ENCODE results near the gene B4GALT6. TPM values are rescaled to one million over a fixed set of nuclear protein-coding genes. Genes with fewer than 3 reads are reported as not detected.

Gene B4GALT6
- total RNA-seq, 1 donor, result 2.2 TPM

DNA sequence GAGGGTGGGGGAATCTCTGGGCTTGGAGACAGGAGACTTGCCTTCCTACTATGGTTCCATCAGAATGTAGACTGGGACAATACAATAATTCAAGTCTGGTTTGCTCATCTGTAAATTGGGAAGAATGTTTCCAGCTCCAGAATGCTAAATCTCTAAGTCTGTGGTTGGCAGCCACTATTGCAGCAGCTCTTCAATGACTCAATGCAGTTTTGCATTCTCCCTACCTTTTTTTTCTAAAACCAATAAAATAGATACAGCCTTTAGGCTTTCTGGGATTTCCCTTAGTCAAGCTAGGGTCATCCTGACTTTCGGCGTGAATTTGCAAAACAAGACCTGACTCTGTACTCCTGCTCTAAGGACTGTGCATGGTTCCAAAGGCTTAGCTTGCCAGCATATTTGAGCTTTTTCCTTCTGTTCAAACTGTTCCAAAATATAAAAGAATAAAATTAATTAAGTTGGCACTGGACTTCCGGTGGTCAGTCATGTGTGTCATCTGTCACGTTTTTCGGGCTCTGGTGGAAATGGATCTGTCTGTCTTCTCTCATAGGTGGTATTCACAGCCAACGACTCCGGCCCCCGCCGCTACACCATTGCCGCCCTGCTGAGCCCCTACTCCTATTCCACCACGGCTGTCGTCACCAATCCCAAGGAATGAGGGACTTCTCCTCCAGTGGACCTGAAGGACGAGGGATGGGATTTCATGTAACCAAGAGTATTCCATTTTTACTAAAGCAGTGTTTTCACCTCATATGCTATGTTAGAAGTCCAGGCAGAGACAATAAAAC lies 86.2 kb downstream of the B4GALT6 start:
- H4K20me1 ChIP-seq (ENCODE audit: insufficient read depth, low read length), result no peaks in the 10 kb centered on the region
- H3K4me1 ChIP-seq (ENCODE audit: insufficient read depth, low read length), result peaks cover 3% of the 10 kb centered on the region
- no peak overlapping the region for H3K4me2 ChIP-seq (ENCODE audit: insufficient read depth, low read length)
- no peak overlapping the region for H2AFZ ChIP-seq (ENCODE audit: low read length)
- H3K36me3 ChIP-seq (ENCODE audit: insufficient read depth, low read length), result no peaks in the 10 kb centered on the region
- H3K9me3 ChIP-seq (ENCODE audit: low read depth, low read length), result no peaks in the 10 kb centered on the region
- peak; percentile 27 for DNase-seq (ENCODE audit: insufficient read length, low spot score, missing footprints)
- TF ChIP-seq, protein P1, sequence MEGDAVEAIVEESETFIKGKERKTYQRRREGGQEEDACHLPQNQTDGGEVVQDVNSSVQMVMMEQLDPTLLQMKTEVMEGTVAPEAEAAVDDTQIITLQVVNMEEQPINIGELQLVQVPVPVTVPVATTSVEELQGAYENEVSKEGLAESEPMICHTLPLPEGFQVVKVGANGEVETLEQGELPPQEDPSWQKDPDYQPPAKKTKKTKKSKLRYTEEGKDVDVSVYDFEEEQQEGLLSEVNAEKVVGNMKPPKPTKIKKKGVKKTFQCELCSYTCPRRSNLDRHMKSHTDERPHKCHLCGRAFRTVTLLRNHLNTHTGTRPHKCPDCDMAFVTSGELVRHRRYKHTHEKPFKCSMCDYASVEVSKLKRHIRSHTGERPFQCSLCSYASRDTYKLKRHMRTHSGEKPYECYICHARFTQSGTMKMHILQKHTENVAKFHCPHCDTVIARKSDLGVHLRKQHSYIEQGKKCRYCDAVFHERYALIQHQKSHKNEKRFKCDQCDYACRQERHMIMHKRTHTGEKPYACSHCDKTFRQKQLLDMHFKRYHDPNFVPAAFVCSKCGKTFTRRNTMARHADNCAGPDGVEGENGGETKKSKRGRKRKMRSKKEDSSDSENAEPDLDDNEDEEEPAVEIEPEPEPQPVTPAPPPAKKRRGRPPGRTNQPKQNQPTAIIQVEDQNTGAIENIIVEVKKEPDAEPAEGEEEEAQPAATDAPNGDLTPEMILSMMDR (IDR thresholded peaks at IDR 0.05; ENCODE audit: extremely low read depth, low read depth, low read length), result no peak
- no peak overlapping the region for H3K4me3 ChIP-seq (ENCODE audit: insufficient read depth, low read length)
- no peaks in the 10 kb centered on the region for H3K79me2 ChIP-seq (ENCODE audit: insufficient read depth, low read length)
- H3K27me3 ChIP-seq (ENCODE audit: insufficient read depth, low read length), result no peaks in the 10 kb centered on the region
- no peak overlapping the region for H3K27ac ChIP-seq (ENCODE audit: low read depth, low read length)

DNA sequence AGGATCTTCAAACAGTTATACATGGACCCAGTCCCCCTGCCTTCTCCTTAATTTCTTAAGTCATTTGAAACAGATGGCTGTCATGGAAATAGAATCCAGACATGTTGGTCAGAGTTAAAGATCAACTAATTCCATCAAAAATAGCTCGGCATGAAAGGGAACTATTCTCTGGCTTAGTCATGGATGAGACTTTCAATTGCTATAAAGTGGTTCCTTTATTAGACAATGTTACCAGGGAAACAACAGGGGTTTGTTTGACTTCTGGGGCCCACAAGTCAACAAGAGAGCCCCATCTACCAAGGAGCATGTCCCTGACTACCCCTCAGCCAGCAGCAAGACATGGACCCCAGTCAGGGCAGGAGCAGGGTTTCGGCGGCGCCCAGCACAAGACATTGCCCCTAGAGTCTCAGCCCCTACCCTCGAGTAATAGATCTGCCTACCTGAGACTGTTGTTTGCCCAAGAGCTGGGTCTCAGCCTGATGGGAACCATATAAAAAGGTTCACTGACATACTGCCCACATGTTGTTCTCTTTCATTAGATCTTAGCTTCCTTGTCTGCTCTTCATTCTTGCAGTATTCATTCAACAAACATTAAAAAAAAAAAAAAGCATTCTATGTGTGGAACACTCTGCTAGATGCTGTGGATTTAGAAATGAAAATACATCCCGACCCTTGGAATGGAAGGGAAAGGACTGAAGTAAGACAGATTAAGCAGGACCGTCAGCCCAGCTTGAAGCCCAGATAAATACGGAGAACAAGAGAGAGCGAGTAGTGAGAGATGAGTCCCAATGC lies 88.1 kb downstream of the B4GALT6 start:
- Histone ChIP-seq H3K4me3 (ENCODE audit: insufficient read depth, low read length) (no peak overlapping the region), H3K36me3 (ENCODE audit: insufficient read depth, low read length) (no peaks in the 10 kb centered on the region), H3K4me2 (ENCODE audit: insufficient read depth, low read length) (no peak overlapping the region), H4K20me1 (ENCODE audit: insufficient read depth, low read length) (no peaks in the 10 kb centered on the region), H3K4me1 (ENCODE audit: insufficient read depth, low read length) (no peaks in the 10 kb centered on the region), H3K27me3 (ENCODE audit: insufficient read depth, low read length) (no peaks in the 10 kb centered on the region), H3K27ac (ENCODE audit: low read depth, low read length) (no peak overlapping the region), H3K79me2 (ENCODE audit: insufficient read depth, low read length) (no peaks in the 10 kb centered on the region), H2AFZ (ENCODE audit: low read length) (no peak overlapping the region), H3K9me3 (ENCODE audit: low read depth, low read length) (no peaks in the 10 kb centered on the region)
- TF ChIP-seq, protein P1 (IDR thresholded peaks at IDR 0.05; ENCODE audit: extremely low read depth, low read depth, low read length), result no peak
- peak; percentile 54 for DNase-seq (ENCODE audit: insufficient read length, low spot score, missing footprints)

GRCh38 chr18:31595121-31595771 lies 89.1 kb downstream of the B4GALT6 start:
- H3K79me2 ChIP-seq (ENCODE audit: insufficient read depth, low read length), result no peaks in the 10 kb centered on the region
- H3K4me3 ChIP-seq (ENCODE audit: insufficient read depth, low read length), result no peak overlapping the region
- no peak overlapping the region for H3K4me2 ChIP-seq (ENCODE audit: insufficient read depth, low read length)
- H3K9me3 ChIP-seq (ENCODE audit: low read depth, low read length), result no peaks in the 10 kb centered on the region
- H3K27ac ChIP-seq (ENCODE audit: low read depth, low read length), result no peak overlapping the region
- DNase-seq (ENCODE audit: insufficient read length, low spot score, missing footprints), result no peak
- no peaks in the 10 kb centered on the region for H3K36me3 ChIP-seq (ENCODE audit: insufficient read depth, low read length)
- TF ChIP-seq, protein P1 (IDR thresholded peaks at IDR 0.05; ENCODE audit: extremely low read depth, low read depth, low read length), result no peak
- no peaks in the 10 kb centered on the region for H4K20me1 ChIP-seq (ENCODE audit: insufficient read depth, low read length)
- no peaks in the 10 kb centered on the region for H3K27me3 ChIP-seq (ENCODE audit: insufficient read depth, low read length)
- H3K4me1 ChIP-seq (ENCODE audit: insufficient read depth, low read length), result no peaks in the 10 kb centered on the region
- H2AFZ ChIP-seq (ENCODE audit: low read length), result no peak overlapping the region

Measured in osteoblast (primary cell).